SU-DHL-6 (cell line): ENCODE measurements around the gene MYH13.

Experiments used
- CTCF ChIP-seq: fragments of 200-600 bp; sonication (generic); IDR thresholded peaks from one replicate; pipeline ENCODE4 v1.5.1; 2017; ENCODE audit warnings: antibody characterized with exemption, mild to moderate bottlenecking, low read length, moderate library complexity; ENCODE audit not compliant: insufficient read depth, poor library complexity, severe bottlenecking
- EZH2phosphoT487 ChIP-seq: fragments of 200-600 bp; sonication (generic), shearing (Covaris generic); conservative IDR thresholded peaks from 2 replicates; pipeline ENCODE4 v1.6.1; 2018; ENCODE audit warnings: mild to moderate bottlenecking, antibody characterized with exemption, low read length, moderate library complexity, mixed read lengths

- TF ChIP-seq CTCF (no peak), EZH2phosphoT487 (no peak)
Observed at GRCh38 chr17:10415161-10415560, 42.4 kb upstream of the MYH13 start.
